Breast epithelium (tissue), 4 donors: Measurements from ENCODE around the gene IGFN1. TPM values are rescaled to one million over a fixed set of nuclear protein-coding genes. Genes with fewer than 3 reads are reported as not detected.

Source experiments
- DNase-seq, 2 donors: peaks; one replicate each; pipeline ENCODE4 v3.0.0-alpha.2; 2019; ENCODE audit warnings: low spot score in 2 of 2
- H3K27ac ChIP-seq, 2 donors: fragments of 200-600 bp; sonication (generic) in 1 of 2; one replicate each; pipeline ENCODE4 v1.5.1; 2016 to 2019; ENCODE audit warnings: mild to moderate bottlenecking in 1 of 2
- H3K27me3 ChIP-seq, 2 donors: fragments of 200-600 bp; sonication (generic) in 1 of 2; one replicate each; pipeline versions ENCODE4 v1.5.1 to v1.6.0; 2017 to 2019; ENCODE audit warnings: control low read depth in 1 of 2, mild to moderate bottlenecking in 1 of 2
- H3K36me3 ChIP-seq: fragments of 200-600 bp; one replicate; pipeline ENCODE4 v1.5.1; 2019
- H3K4me1 ChIP-seq, 2 donors: fragments of 200-600 bp; sonication (generic); one replicate each; pipeline ENCODE4 v1.5.1; 2016 to 2019; ENCODE audit warnings: control low read depth in 1 of 2
- H3K4me3 ChIP-seq, 3 donors: fragments of 200-600 bp; sonication (generic); 1 replicate in 2 of 3; 2 replicates in 1 of 3; pipeline ENCODE4 v1.5.1; 2016 to 2019; ENCODE audit warnings: mild to moderate bottlenecking in 3 of 3, moderate library complexity in 2 of 3
- H3K9me3 ChIP-seq, 2 donors: fragments of 200-600 bp; sonication (generic) in 1 of 2; one replicate each; pipeline ENCODE4 v1.5.1; 2016 to 2019; ENCODE audit warnings: control low read depth in 1 of 2
- CTCF ChIP-seq, 3 donors: fragments of 450-650 bp; IDR thresholded peaks; one replicate each; pipeline ENCODE4 v1.5.1; 2016 to 2017; ENCODE audit warnings: antibody characterized with exemption in 3 of 3, mild to moderate bottlenecking in 3 of 3, moderate library complexity in 3 of 3
- POLR2A ChIP-seq: fragments of 450-650 bp; IDR thresholded peaks from one replicate; pipeline ENCODE4 v1.6.1; 2016; ENCODE audit warnings: antibody characterized with exemption, mild to moderate bottlenecking, moderate library complexity
- POLR2AphosphoS5 ChIP-seq, 3 donors: sonication (generic); formaldehyde crosslinking; IDR thresholded peaks; one replicate each; pipeline ENCODE4 v1.6.1; 2017; ENCODE audit warnings: antibody characterized with exemption in 3 of 3
- intact Hi-C: fragments of 100-400 bp; cut with DNase I; formaldehyde crosslinking; loops from one replicate; pipeline ENCODE4 v1.15.1; 2023; ENCODE audit warnings: low total_unique reads
- total RNA-seq, 3 donors: library from RNA; depleted of rRNA; stranded (reverse); fragments of >200 nt; gene quantifications; one replicate each; pipeline ENCODE4 v1.1.0, GENCODE V29; 2016

Gene IGFN1
- total RNA-seq, 3 donors from 2014 or later: 0.33 to 1.3 (median 0.59) TPM

- Histone ChIP-seq H3K4me1 (no peaks in the 10 kb centered on the region), H3K36me3 (no peaks in the 10 kb centered on the region), H3K27ac (no peak overlapping the region), H3K27me3 (no peaks in the 10 kb centered on the region), H3K9me3 (no peaks in the 10 kb centered on the region), H3K4me3 (no peak overlapping the region)
- no peak for DNase-seq
- TF ChIP-seq CTCF (IDR thresholded peaks at IDR 0.05) (no peak), POLR2AphosphoS5 (IDR thresholded peaks at IDR 0.05) (no peak), POLR2A (no peak)
- intact Hi-C loops: no loop called here
Observed at GRCh38 chr1:201175820-201176500, 14.7 kb upstream of the IGFN1 start.

GRCh38 chr1:201176940-201177339, 13.7 kb upstream of the IGFN1 start:
- TF ChIP-seq CTCF (IDR thresholded peaks at IDR 0.05): no peak
- no peak for TF ChIP-seq POLR2A
- TF ChIP-seq POLR2AphosphoS5 (IDR thresholded peaks at IDR 0.05): no peak
- no peaks in the 10 kb centered on the region for H3K36me3 ChIP-seq
- H3K27me3 ChIP-seq: no peaks in the 10 kb centered on the region
- intact Hi-C loops: no loop called here
- DNase-seq: no peak
- no peaks in the 10 kb centered on the region for H3K4me1 ChIP-seq
- no peak overlapping the region for H3K4me3 ChIP-seq
- no peaks in the 10 kb centered on the region for H3K9me3 ChIP-seq
- no peak overlapping the region for H3K27ac ChIP-seq

- DNase-seq: no peak
- no peak overlapping the region for H3K4me3 ChIP-seq
Observed at GRCh38 chr1:201178718-201179117, 11.9 kb upstream of the IGFN1 start.

GRCh38 chr1:201180141-201180540, 10.5 kb upstream of the IGFN1 start:
- H3K9me3 ChIP-seq: no peaks in the 10 kb centered on the region
- no peaks in the 10 kb centered on the region for H3K4me1 ChIP-seq
- H3K27me3 ChIP-seq: no peaks in the 10 kb centered on the region
- no peak for DNase-seq
- no peak for TF ChIP-seq POLR2A
- TF ChIP-seq POLR2AphosphoS5 (IDR thresholded peaks at IDR 0.05): no peak
- no peak for TF ChIP-seq CTCF (IDR thresholded peaks at IDR 0.05)
- intact Hi-C loops: no loop called here
- no peak overlapping the region for H3K4me3 ChIP-seq
- no peaks in the 10 kb centered on the region for H3K36me3 ChIP-seq
- H3K27ac ChIP-seq: no peak overlapping the region

More at GRCh38 chr1:201178718-201179117, 11.9 kb upstream of the IGFN1 start:
- intact Hi-C loops: no loop called here
- no peaks in the 10 kb centered on the region for H3K9me3 ChIP-seq
- H3K36me3 ChIP-seq: no peaks in the 10 kb centered on the region
- H3K4me1 ChIP-seq: no peaks in the 10 kb centered on the region
- no peak overlapping the region for H3K27ac ChIP-seq
- no peak for TF ChIP-seq POLR2AphosphoS5 (IDR thresholded peaks at IDR 0.05)
- TF ChIP-seq CTCF (IDR thresholded peaks at IDR 0.05): no peak
- no peak for TF ChIP-seq POLR2A
- no peaks in the 10 kb centered on the region for H3K27me3 ChIP-seq

GRCh38 chr1:201180901-201181300, 9.7 kb upstream of the IGFN1 start:
- intact Hi-C loops: no loop called here
- Histone ChIP-seq H3K4me3 (no peak overlapping the region), H3K27me3 (no peaks in the 10 kb centered on the region), H3K9me3 (no peaks in the 10 kb centered on the region), H3K4me1 (no peaks in the 10 kb centered on the region), H3K36me3 (no peaks in the 10 kb centered on the region), H3K27ac (no peak overlapping the region)
- DNase-seq: no peak
- no peak for TF ChIP-seq CTCF (IDR thresholded peaks at IDR 0.05)
- TF ChIP-seq POLR2A: no peak
- no peak for TF ChIP-seq POLR2AphosphoS5 (IDR thresholded peaks at IDR 0.05)
